CMK (cell line): ENCODE data around the gene MND1.

Source experiments
- DNase-seq: peaks from one replicate; pipeline ENCODE4 v3.0.0-alpha.2; 2010; ENCODE audit warnings: low read depth

Gene MND1

DNA sequence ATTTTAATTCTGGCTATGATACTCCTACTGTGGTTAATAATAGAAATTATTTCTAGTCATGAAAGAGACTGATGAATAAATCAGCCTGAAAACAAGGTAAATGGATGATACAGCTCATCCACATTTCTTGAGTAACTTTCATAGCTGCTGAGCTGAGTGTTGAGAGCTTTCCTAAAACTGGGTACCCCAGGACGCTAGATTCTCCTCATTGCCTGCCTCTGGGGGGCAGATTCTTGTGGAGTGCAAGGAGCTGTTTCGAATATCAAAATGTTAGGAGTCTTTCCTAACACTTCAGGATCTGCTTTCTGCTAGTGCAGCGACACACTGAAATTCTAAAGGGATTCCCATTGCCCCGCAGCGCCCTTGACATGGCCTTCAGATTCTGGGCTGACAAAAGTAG, 2.1 kb downstream of the MND1 start:
- no peak for DNase-seq

DNA sequence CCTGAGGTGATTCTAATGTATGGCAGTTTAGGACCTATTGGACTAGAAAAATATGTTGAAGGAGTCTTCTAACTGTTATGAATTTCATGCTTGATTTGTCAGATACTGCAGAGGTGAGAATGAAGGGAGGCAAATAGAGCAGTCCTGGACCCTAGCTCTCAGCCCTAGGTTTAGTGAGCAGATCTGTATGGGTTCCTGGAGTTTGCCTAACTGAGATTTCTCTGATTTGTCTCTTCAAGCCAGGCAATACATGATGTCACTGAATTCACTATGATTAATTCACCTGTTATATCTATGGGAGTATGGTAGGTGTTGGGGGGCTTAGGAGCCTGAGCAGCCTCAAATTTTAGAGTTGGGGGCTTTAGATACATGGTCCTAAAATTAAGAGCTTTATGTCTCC, 2.6 kb downstream of the MND1 start:
- no peak for DNase-seq

- DNase-seq: no peak
These were observed 3.5 kb downstream of the MND1 start for GRCh38 chr4:153348006-153348405.

DNA sequence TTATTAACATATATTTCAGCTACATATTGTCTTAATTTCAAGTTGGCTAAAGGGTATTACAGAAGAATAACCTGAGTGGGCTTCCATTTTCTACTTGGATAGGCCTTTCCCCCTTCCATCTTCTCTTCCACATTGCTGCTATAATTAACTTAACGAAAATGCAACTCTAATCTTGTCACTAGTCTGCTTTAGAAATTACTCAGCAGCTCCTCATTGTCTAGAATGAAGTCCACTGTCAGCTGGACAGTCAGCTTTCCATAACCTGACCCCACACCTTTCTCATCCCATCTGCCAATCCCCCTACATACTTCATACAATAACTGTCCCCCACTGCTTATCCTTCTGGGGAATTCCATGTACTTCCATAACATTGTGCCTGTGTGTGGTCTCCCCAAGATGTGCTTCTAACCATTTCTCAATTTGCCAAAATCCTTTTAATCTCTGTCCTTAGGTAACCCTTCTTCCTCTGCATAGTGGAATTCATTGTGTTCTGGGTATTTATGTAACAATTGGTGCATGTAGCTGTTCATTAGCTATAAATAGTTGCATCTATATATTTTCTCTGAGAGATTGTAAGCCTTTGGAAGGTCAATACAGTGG, 4.8 kb downstream of the MND1 start:
- DNase-seq: no peak

DNA sequence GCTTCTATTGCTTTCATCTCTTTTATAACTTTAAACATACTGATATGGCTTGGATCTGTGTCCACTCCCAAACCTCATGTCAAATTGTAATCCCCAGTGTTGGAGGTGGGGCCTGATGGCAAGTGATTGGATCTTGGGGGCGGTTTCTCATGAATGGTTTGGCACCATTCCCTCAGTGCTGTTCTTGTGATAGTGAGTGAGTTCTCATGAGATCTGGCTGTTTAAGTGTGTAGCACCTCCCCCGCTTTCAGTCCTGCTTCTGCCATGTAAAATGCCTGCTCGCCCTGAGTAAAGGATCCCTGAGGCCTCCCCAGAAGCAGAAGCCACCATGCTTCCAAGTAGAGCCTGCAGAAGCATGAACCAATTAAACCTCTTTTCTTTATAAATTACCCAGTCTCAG, 17.7 kb downstream of the MND1 start:
- peak; percentile 61 for DNase-seq

DNA sequence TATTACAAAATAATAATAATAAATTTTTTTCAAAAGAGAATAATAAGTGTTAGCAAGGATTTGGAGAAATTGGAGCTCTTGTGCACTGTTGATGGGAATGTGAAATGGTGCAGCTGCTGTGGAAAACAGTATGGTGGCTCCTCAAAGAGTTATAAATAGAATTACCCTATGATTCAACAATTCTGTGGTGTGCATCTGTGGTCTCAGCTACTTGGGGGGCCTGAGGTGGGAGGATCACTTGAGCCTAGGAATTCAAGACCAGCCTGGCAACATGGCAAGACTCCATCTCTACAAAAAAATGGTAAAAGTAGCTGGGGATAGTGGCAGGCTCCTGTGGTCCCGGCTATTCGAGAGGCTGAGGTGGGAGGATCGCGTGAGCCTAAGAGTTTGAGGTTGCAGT, 19.6 kb downstream of the MND1 start:
- no peak for DNase-seq

DNA sequence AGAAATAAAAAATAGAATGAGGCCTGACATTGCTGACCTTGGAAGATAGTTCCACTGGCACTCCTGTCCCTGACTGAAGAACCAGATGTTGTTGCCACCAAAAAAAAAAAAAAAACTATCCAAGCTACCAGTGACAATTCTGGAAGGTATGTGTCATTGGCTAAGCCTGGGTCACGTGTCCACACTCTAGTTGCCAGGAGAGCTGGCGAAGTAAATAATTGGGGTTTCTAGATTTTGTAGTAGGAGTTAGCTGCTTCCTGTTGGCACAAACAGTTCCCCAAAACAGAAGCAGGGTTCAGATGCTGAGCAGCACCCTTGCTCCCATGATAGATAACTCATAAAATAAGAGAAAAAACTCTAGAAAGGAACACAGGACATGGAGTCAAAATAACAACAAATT, 20.5 kb downstream of the MND1 start:
- no peak for DNase-seq

DNA sequence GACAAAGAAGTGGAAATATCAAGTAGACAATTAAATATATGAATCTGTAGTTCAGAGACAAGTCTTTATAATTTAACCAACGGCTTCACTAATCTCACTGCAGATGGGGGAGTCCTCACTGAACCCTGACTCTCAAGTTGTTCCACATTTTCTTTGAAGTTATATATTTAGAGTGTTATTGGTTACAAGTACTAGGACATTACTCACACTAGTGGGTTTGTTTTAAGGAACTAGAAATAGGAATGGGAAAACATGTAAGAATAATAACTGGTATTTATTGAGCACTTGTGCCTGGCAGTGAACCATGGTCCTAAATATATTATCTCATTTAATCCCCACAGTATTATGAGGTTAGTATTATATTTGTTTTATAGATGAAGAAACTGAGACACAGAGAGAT, 22.0 kb downstream of the MND1 start:
- no peak for DNase-seq

DNA sequence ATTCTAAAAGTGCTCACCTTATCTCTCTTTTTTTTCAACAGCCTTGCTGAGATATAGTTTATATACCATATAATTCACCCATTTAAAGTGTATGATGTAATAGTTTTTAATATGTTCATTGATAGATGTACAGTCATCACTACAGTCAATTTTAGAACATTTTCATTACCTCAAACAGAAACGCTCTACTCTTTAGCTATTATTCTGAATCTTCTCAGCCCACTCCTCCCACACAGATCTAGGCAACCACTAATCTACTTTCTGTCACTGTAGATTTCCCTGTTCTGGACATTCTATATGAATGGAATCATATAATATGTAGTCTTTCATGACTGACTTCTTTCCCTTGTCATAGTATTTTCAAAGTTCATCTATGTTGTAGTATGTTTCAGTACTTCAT, 22.6 kb downstream of the MND1 start:
- DNase-seq: no peak

- no peak for DNase-seq
These were observed 24.5 kb downstream of the MND1 start for GRCh38 chr4:153369021-153369420.

GRCh38 chr4:153371701-153372234, 27.3 kb downstream of the MND1 start:
- DNase-seq: no peak

DNA sequence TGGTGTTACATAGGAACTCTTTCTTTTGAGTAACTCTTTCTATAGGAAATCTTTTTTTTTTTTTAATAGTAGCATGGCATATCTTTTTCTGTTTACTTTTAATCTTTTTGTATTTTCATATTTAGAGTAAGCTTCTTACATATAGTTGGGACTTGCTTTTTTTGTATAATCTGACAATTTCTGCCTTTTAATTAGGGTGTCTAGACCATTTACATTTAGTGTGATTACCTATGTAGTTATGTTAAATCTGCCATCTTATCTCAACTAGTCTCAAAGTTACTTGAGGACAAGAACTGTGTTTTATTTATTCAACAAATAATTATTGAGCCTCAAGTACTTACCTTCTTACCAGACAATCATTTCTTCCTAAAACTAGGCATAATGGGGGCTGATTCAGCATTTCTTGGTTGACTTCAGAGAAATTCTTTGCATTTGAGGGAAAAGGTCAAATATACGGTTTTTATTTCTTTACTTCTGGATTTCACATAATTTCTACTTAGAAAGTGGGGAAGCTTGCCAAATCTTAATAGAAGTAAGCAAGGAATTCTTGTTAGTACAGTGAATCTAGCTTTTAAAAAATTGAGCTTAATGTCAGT, 28.6 kb downstream of the MND1 start:
- DNase-seq: no peak

DNA sequence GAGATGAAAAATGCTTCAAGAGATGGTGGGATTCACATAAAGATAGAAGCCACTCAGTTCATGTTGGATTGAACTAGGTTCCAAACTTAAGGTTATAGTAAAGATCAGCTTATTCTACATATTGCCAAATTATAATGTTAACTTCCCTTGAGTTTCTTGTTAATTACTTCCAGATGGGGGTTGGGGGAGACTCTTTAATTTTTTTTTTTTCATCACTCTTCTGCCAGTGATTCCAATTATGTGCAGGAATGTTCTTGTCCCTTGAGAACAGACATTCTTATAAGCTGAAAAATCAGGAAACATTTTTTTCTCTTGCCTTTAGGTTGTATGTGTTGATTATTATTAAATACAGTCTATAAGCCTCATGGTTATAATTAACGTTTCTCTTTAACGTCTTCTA, 30.0 kb downstream of the MND1 start:
- DNase-seq: no peak

GRCh38 chr4:153375303-153375702, 30.8 kb downstream of the MND1 start:
- DNase-seq: no peak

DNA sequence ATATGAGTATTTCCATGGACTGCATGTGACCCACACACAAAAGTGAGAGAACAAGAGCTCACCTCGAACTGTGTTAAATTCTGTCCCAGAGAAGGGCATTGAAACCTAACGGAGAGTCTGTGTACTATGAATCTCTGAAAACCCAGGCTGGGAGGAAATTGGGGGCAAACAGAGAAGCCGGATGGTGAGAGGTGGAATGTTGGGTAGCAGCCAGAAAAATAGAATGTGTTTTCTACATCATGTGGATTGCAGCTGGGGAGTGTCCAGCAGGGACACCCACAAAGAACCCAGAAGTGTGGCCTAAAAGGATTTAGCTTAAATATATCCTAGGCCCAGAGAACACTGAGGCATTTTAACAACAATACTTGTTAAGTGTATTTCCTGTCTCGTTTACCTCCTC, 38.6 kb downstream of the MND1 start:
- DNase-seq: no peak

DNA sequence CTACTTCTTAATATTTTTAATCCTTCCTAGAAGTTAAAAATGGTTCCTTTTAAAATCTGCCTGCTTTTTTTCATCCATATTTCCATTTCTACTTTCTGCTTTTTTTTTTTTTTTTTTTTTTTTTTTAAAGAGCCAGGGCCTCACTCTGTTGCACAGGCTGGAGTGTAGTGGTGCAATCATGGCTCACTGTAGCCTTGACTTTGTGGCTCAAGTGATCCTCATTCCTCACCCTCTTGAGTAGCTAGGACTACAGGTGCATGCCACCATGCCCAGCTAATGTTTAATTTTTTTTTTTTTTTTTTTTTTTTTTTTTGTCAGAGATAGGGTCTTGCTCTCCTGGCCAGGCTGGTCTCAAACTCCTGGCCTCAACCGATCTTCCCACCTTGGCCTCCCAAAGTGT, 39.7 kb downstream of the MND1 start:
- no peak for DNase-seq

- DNase-seq: no peak
These were observed 41.3 kb downstream of the MND1 start for GRCh38 chr4:153385784-153386183.

GRCh38 chr4:153387981-153388380, 43.5 kb downstream of the MND1 start:
- no peak for DNase-seq

DNA sequence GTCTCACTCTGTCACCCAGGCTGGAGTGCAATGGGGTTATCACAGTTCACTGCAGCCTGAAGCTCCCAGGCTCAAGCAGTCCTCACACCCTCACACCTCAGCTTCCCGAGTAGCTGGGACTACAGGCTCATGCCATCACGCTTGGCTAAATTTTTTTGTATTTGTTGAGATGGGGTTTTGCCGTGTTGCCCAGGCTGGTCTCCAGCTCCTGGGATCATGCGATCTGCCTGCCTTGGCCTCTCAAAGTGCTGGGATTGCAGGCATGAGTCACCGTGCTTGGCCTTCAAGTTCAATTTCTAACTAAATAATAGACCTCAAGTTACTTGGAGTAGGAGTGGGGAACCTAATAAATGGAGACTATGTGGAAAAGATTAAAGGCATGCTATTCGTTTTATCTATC, 48.9 kb downstream of the MND1 start:
- DNase-seq: no peak

DNA sequence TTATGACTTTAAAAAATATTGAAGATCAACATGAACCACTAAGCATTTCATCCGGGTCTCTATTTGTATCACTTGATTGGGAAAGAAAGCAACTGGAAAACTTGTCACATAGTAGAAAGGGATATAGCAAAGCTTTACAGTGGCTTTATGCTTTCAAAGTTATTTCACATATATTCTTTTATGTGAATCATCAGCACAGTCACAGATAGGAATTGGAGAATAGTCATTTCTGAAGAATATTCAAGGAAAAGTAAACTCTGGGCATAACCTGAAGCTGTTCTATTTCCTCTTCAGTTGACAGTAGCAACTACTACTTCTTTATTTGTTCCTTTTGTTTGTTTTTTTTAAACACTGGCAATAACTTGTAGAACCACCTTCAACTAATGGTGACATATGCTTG, 50.5 kb downstream of the MND1 start:
- DNase-seq: no peak

GRCh38 chr4:153398713-153399112, 54.2 kb downstream of the MND1 start:
- DNase-seq: no peak

DNA sequence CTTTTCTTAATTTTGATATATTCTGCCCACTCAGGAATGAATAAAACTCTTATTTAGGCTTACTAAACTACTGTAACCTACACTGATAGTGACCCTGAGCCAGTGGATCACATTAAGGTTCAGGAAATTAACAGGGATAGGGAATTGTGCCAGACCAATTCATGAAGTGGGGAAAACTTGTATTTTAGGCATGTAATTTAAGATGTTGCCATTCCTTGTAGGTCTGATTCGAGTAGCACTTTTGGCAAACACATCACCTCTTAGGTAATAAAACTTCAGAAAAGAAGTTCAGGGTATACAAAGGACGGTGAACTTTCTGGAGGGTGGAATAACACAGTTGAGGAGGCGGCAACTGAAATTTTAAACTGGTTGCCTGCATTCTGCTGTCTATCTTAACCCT, 54.9 kb downstream of the MND1 start:
- DNase-seq: no peak

- DNase-seq: no peak
These were observed 57.0 kb downstream of the MND1 start for GRCh38 chr4:153401501-153401900.

GRCh38 chr4:153402366-153402765, 57.9 kb downstream of the MND1 start:
- no peak for DNase-seq
